Mesothelial cell of epicardium (in vitro differentiated cells): Measurements from ENCODE around the gene FGF10. TPM values are rescaled to one million over a fixed set of nuclear protein-coding genes. Genes with fewer than 3 reads are reported as not detected.

ENCODE experiments used
- DNase-seq, 2 experiments: peaks; one replicate each; pipeline ENCODE4 v3.0.0; 2021; ENCODE audit warnings: low spot score in 2 of 2; ENCODE audit not compliant: unreplicated experiment in 2 of 2
- H3K27ac Mint-ChIP-seq: 2 replicates; pipeline ENCODE4 v1.8.0; 2021; ENCODE audit warnings: mixed read lengths
- H3K27me3 Mint-ChIP-seq: 2 replicates; pipeline ENCODE4 v1.8.0; 2021; ENCODE audit warnings: low read depth, mixed read lengths
- H3K36me3 Mint-ChIP-seq: 2 replicates; pipeline ENCODE4 v1.8.0; 2021; ENCODE audit warnings: mixed read lengths
- H3K4me1 Mint-ChIP-seq: 2 replicates; pipeline ENCODE4 v1.8.0; 2021; ENCODE audit warnings: mixed read lengths
- H3K4me3 Mint-ChIP-seq: 2 replicates; pipeline ENCODE4 v1.8.0; 2021; ENCODE audit warnings: mild to moderate bottlenecking, moderate library complexity, mixed read lengths
- H3K9me3 Mint-ChIP-seq: 2 replicates; pipeline ENCODE4 v1.8.0; 2021; ENCODE audit warnings: mixed read lengths
- total RNA-seq: library from RNA; stranded (reverse); gene quantifications from 3 replicates; pipeline ENCODE4 v1.2.1, GENCODE V29; 2021
- TF ChIP-seq, protein P1 (sequence below): fragments of 200-600 bp; sonication (generic); IDR thresholded peaks from one replicate; pipeline ENCODE4 v1.5.0; 2021; ENCODE audit warnings: antibody characterized with exemption; ENCODE audit not compliant: unreplicated experiment

FGF10 gene
- total RNA-seq, 1 donor from 2014 or later = 0.31 TPM

DNA sequence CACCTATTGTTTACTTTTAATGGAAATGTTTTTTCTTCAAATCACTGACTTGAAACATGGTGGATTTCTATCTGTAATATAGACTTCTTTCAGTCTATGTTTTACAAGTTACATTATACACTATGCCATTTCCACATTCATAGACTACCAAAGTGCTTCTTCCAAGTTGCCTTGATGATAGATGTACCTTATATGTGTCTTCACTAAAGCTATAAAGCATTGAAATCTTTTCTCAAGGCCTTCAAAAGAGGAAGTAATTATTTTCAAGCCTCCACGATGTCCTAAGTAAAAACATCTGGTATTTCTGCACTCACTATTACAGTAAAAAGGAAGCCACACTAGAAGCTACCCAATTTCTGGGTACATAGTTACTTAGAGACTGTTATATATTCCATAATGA lies 113.3 kb downstream of the FGF10 start:
- TF ChIP-seq, protein P1, sequence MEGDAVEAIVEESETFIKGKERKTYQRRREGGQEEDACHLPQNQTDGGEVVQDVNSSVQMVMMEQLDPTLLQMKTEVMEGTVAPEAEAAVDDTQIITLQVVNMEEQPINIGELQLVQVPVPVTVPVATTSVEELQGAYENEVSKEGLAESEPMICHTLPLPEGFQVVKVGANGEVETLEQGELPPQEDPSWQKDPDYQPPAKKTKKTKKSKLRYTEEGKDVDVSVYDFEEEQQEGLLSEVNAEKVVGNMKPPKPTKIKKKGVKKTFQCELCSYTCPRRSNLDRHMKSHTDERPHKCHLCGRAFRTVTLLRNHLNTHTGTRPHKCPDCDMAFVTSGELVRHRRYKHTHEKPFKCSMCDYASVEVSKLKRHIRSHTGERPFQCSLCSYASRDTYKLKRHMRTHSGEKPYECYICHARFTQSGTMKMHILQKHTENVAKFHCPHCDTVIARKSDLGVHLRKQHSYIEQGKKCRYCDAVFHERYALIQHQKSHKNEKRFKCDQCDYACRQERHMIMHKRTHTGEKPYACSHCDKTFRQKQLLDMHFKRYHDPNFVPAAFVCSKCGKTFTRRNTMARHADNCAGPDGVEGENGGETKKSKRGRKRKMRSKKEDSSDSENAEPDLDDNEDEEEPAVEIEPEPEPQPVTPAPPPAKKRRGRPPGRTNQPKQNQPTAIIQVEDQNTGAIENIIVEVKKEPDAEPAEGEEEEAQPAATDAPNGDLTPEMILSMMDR = no peak
- DNase-seq = no peak
- Mint-ChIP-seq H3K9me3 (no peaks in the 10 kb centered on the region), H3K27me3 (no peaks in the 10 kb centered on the region), H3K36me3 (no peaks in the 10 kb centered on the region), H3K27ac (no peak overlapping the region), H3K4me1 (no peaks in the 10 kb centered on the region), H3K4me3 (no peak overlapping the region)

DNA sequence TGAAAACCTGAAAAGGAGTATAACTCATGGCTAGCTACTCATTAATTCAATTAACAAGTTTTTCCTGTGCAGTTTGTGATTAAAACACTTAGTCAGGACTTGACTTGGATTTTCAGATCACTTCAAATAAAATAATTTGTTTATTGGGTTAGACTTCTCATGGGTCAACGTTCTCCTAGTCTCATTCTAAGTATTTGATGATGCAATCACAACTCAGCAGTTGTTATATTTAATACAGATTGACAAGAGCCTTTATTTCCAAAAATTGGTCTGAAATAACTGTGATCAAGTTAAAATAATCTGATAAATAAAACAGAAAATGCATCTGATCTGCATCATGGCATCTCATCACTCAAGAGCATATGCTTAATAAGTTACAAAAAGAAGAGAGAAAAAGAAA lies 113.9 kb downstream of the FGF10 start:
- H3K4me1 Mint-ChIP-seq = no peaks in the 10 kb centered on the region
- no peaks in the 10 kb centered on the region for H3K27me3 Mint-ChIP-seq
- no peak overlapping the region for H3K27ac Mint-ChIP-seq
- TF ChIP-seq, protein P1 = no peak
- H3K36me3 Mint-ChIP-seq = no peaks in the 10 kb centered on the region
- no peaks in the 10 kb centered on the region for H3K9me3 Mint-ChIP-seq
- H3K4me3 Mint-ChIP-seq = no peak overlapping the region
- DNase-seq = no peak

GRCh38 chr5:44267909-44268308 lies 121.3 kb downstream of the FGF10 start:
- no peaks in the 10 kb centered on the region for H3K36me3 Mint-ChIP-seq
- TF ChIP-seq, protein P1 = no peak
- DNase-seq = no peak
- H3K4me3 Mint-ChIP-seq = no peak overlapping the region
- no peaks in the 10 kb centered on the region for H3K27me3 Mint-ChIP-seq
- no peak overlapping the region for H3K27ac Mint-ChIP-seq
- H3K9me3 Mint-ChIP-seq = no peaks in the 10 kb centered on the region
- H3K4me1 Mint-ChIP-seq = no peaks in the 10 kb centered on the region

- Mint-ChIP-seq H3K4me1 (no peaks in the 10 kb centered on the region), H3K9me3 (no peaks in the 10 kb centered on the region), H3K27ac (no peak overlapping the region), H3K4me3 (no peak overlapping the region), H3K27me3 (peaks cover 2% of the 10 kb centered on the region), H3K36me3 (no peaks in the 10 kb centered on the region)
- TF ChIP-seq, protein P1 = no peak
- DNase-seq = no peak
Observed at GRCh38 chr5:44266882-44267576, 122.2 kb downstream of the FGF10 start.

DNA sequence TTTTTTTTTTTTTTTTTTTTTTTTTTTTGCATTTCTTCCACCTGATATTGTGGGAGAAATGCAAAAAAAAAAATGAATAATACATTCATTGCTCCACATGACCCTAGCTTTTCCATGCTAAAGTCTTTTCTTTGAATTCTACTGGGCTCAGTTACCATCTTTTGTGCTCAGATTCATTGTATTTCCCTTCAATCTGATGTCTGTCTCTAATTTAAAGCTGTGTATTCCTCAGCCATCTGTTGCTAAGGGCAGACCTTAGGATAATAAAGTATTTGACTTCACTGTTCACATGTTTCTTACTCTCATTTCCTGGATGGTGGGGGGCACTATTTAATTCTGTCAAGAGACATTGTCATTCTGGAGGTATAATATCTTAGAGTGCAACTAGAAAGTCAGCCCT lies 123.5 kb downstream of the FGF10 start:
- TF ChIP-seq, protein P1 = no peak
- no peaks in the 10 kb centered on the region for H3K4me1 Mint-ChIP-seq
- H3K27me3 Mint-ChIP-seq = peaks cover 2% of the 10 kb centered on the region
- DNase-seq = no peak
- no peaks in the 10 kb centered on the region for H3K9me3 Mint-ChIP-seq
- H3K27ac Mint-ChIP-seq = no peak overlapping the region
- H3K4me3 Mint-ChIP-seq = no peak overlapping the region
- H3K36me3 Mint-ChIP-seq = no peaks in the 10 kb centered on the region
